NCI-H1092 treated with DMSO at 0.1 percent for 48 hours (cell line): Measurements from ENCODE around the gene MARCHF10.
"Not testable (repeated sequence)": the region's sequence is repeated elsewhere in the genome, so short reads cannot be mapped to it uniquely, and the experiment has no call there.

Experiments
- DNase-seq: peaks from one replicate; lab custom pipeline; 2025; lab: John Stamatoyannopoulos, UW

The MARCHF10 gene

DNA sequence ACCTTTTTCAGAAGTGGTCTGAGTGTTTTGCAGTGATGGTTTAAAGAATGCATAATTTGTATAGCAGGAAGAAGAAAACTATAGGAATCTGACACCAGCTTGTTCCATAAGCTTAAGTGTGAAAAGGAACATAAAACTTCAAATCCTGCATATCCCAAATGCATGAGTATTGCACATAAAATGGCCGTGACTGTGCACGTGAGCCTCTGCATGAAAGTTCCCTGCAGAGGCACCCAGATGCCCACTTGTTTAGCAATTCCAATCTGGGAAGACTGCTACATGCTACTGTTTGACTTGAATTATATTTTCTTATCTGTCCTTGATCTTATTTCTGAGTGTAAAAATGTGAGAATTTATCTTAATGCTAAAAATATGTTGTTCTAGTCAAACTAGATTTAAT lies 21.5 kb downstream of the MARCHF10 start:
- no peak for DNase-seq

GRCh38 chr17:62785983-62786382 lies 22.1 kb downstream of the MARCHF10 start:
- not testable (repeated sequence) for DNase-seq

DNA sequence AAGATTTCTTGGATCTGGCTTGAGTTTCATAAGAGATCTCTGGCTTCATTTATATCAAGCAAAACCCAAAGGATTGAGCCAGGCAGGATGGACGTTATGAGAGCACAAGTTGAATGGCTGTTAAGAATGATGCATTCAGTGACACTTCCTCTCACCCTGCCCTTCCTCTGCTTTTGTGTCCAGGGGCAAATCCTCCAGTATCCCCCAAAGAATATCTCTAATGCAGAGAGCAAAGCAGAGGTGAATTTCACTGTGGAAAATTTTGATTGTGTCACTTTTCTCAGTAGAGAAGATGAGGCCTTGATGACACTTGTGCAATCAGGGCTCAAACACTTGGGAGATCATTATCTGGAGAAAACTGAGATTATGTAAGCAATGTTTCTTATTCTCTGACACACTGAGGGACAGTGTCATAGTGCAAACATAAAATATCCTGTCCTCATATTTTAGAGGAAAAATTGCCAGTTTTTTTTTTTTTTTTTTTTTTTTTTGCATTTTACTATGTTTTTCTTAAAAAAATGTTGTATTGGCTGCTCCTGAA lies 25.3 kb downstream of the MARCHF10 start:
- DNase-seq = no peak

- DNase-seq = no peak
These were observed 26.3 kb downstream of the MARCHF10 start for GRCh38 chr17:62781831-62782251.

DNA sequence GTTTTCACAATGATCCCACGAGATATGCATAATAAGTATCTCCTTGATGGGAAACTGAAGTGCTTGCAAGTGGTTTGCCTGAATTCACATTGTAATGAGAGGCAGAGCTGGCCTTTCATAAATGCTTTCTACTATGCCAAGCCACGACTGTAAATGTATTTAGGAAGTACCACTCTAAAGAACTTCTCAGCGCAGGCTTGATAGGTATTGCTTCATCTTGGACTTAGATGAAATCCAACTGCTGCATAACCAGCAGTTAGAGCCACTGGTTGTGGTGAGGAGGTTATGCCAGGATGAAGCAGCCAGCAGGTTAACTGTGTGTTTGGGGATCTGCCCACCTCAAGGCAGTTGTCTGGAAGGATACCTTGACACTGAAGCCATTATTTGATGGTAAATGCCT lies 26.8 kb downstream of the MARCHF10 start:
- DNase-seq = no peak

GRCh38 chr17:62780951-62781350 lies 27.2 kb downstream of the MARCHF10 start:
- no peak for DNase-seq

- peak; percentile 17 for DNase-seq
These were observed 27.8 kb downstream of the MARCHF10 start for GRCh38 chr17:62780269-62780668.

DNA sequence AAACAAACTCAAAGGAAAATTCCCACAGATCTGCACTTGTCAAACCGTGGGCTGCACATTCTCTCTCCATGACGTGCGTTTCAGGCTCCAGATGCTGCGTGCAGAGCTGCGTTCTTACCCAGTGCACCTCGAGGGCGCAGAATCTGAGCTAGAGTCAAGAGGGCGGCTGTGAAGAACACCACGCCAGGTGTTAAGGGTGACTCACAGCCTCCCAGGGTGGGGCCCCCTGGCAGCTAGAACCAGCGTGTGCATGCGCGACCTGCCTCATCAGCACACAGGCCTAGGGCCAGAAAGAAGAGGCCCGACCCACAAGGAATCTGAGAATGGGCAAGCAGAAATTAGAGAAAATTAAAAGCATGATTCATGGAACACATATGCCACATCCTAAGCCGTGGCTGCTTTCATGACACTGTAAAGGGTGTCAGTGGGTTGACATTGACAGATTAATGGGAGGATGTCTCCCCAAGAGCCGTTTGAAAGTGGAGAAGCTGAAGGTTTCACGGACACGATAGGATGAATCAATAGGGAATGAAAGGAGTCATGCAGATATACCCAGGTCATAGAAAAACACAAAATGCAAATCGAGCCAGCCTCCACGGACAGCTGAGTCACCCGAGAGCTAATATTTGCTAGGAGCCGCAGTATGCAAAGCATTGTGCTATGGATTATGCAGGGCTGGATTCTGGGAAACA lies 29.0 kb downstream of the MARCHF10 start:
- peak; percentile 56 for DNase-seq

GRCh38 chr17:62775876-62776275 lies 32.2 kb downstream of the MARCHF10 start:
- DNase-seq = no peak

GRCh38 chr17:62774338-62774737 lies 33.8 kb downstream of the MARCHF10 start:
- DNase-seq = no peak

- no peak for DNase-seq
These were observed 40.1 kb downstream of the MARCHF10 start for GRCh38 chr17:62767997-62768396.

GRCh38 chr17:62765351-62765750 lies 42.8 kb downstream of the MARCHF10 start:
- no peak for DNase-seq

- DNase-seq = no peak
These were observed 44.1 kb downstream of the MARCHF10 start for GRCh38 chr17:62763891-62764600.

DNA sequence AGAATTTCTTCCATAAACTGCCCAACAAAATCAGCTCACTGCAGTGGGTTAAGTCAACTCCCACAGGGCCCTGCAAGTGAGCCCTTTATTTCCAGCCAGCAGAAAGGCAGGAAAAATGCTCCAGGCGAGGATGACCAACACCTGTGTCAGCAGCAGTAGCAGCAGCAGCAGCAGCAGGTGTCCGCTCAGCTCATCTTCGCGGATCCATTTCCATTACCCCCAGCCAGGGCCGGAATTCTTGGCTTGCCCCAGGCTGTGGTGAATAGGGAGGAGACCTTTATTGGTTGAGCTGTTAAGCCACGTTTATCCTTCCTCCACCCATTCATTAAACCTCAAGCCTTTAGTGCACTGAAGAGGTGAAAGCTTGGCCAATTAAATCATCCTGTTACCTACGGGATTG lies 46.2 kb downstream of the MARCHF10 start:
- DNase-seq = no peak

- no peak for DNase-seq
These were observed 47.2 kb downstream of the MARCHF10 start for GRCh38 chr17:62760945-62761267.

DNA sequence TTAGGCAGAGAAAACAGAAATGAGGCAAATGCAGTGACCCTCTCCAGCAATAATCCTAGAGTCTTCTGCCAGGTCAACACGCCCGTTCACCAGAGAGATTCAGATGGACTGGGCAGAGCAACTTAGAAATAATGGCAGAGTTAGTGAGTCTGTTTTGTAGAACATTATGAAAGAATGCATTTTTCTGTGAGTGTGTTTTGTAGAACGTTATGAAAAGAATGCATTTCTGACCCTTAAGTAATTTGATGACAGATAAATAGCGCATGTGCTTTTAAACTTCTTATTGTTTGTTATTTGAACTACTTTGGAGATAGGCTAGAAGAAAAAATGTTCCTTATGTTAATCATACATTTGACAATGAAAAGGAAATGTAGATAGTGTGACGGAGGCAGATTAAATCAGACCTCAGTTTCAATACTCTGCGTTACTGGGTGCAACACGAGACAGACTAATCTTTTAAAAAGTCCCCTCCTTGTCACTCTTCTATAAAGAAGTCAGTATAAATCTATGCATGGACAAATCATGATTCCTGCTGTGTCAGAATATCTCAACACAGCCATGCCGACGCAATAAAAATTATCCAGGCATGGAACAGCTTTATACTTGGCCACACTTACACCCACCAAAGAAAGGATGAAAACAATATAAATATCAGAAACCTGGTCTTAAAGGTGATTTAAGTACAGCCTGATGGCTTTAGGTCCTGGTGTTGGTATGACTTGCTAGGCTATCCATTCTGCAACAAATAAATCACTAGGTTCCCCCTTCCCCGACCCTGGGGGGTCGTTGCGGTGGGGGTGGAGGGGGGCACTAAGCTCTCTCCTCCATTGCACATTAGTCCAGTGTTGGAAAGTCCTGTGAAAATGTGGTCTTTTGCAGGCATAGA lies 47.8 kb downstream of the MARCHF10 start:
- DNase-seq = no peak

- no peak for DNase-seq
These were observed 50.6 kb downstream of the MARCHF10 start for GRCh38 chr17:62757500-62757951.

- no peak for DNase-seq
These were observed 51.9 kb downstream of the MARCHF10 start for GRCh38 chr17:62756198-62756597.

DNA sequence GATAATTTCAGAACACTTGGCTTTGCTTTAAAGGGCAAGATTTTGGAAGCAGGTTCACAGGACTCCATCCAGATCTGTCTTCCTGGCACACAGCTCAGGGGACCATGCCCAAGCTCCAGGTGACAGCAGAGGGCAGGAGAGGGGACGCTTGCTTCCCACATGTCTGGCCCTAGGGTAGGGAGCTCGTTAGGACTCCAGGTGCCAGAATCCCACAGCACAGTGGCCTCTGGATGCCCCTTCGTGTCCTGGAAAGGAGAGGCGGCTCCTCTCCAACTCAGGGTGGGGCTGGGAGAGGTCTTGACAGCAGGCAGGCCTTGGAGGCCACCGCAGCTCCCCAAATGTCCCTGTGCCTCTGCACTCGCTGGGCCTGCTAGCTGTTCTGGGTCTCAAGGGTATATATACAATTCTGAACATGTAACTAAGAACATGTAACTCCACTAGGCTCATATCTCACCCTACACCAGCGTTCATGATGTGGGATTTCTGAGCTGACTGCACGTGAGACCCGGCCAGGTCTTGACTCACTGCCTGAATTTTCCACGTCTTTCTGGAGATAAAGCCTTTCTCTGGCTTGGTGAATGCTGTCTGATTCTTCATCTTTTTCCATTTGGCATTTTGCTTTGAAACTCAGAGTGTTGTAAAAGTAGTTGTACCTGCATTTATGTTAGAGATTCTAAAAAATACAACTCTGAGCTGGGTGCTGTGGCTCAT lies 52.8 kb downstream of the MARCHF10 start:
- no peak for DNase-seq

DNA sequence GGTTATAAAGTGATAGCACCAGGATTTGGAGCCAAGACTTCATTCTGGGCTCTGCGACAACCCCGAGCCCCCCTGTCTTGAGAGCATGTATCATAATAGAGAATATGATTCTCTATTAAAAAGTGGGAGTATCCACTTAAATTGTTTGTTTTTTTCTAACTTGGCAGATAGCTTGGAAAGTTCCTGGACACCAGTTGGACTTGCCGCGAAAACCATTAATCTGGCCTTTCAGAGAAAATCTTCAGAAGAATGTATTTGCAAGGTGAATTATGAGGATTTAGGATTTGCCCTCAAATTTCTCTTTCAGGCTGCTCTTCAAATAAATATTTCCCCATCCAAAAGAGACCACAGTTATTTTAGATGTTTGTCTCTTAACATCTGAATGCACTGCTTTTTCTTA lies 53.5 kb downstream of the MARCHF10 start:
- no peak for DNase-seq

DNA sequence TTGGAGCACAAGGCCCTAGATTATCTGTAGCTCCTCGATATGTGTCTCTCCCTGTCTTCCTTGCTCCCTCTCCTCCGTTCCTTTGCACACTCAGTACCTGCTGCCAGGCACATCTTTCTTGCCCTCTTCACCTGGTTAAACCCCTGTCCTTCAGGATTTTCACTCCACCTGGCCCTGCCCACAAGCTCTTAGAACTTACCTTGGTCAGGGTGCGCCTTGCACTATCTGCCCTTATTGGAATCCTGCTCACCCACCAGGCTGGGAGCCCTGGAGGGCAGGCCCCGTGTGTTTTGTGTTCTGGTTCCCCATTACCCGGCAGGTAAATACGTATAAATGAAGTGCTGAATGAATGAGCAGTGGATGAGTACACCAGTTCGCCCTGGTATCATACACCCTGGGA lies 54.6 kb downstream of the MARCHF10 start:
- DNase-seq = no peak
